ENCODE data around the gene UNC45B. TPM values are rescaled to one million over a fixed set of nuclear protein-coding genes. Genes with fewer than 3 reads are reported as not detected.

Gene UNC45B
- total and polyA plus RNA-seq, 11 donors: 49.1 to 305 (median 204) TPM

GRCh38 chr17:35185849-35186248 lies 38.2 kb downstream of the UNC45B start:
- Histone ChIP-seq H3K27ac (no peak overlapping the region), H3K27me3 (no peaks in the 10 kb centered on the region), H3K4me3 (no peak overlapping the region), H3K9me3 (no peaks in the 10 kb centered on the region), H3K36me3 (peaks cover 0 to 66% (median 14%) of the 10 kb centered on the region in 9 donors), H3K4me1 (peaks cover 0 to 10% (median 0%) of the 10 kb centered on the region in 12 donors)
- WGBS, 4 donors: 43 to 60% (median 56%) methylated on average over 1 of the region's 1 CpG
- no peak for DNase-seq
- intact Hi-C loops (cut with DNase I): no loop called here
- TF ChIP-seq POLR2A (IDR thresholded peaks at IDR 0.05): no peak
- TF ChIP-seq CTCF (IDR thresholded peaks at IDR 0.05): no peak
- no peak for ATAC-seq

GRCh38 chr17:35187481-35187880 lies 39.9 kb downstream of the UNC45B start:
- Histone ChIP-seq H3K4me3 (no peak overlapping the region), H3K4me1 (peaks cover 0 to 10% (median 0%) of the 10 kb centered on the region in 12 donors), H3K9me3 (no peaks in the 10 kb centered on the region), H3K27ac (no peak overlapping the region), H3K27me3 (no peaks in the 10 kb centered on the region), H3K36me3 (peaks cover 0 to 50% (median 10%) of the 10 kb centered on the region in 9 donors)
- DNase-seq (no peak), ATAC-seq (no peak)
- TF ChIP-seq CTCF (IDR thresholded peaks at IDR 0.05): no peak
- no peak for TF ChIP-seq POLR2A (IDR thresholded peaks at IDR 0.05)
- intact Hi-C loops (cut with DNase I): no loop called here
- 83 to 92% (median 88%) methylated on average over 2 of the region's 2 CpGs for WGBS, 4 donors

DNA sequence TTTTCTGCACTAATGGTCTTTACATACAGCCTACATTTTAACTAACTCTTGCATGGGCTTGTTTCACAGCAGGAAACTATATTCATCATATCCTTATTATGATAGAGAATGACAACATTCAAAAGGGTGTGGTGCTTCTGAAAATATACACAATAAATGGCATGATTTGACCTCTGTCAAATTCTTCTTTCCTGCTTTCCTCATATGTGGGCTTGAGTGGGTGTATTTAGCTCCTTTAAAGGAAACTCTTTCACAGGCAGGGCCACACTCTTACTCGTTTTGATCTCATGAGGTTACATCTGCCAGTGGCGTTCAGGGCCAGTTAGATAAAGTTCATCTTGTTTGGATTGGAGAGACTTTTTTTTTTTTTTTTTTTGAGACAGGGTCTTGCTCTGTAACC lies 40.5 kb downstream of the UNC45B start:
- Histone ChIP-seq H3K9me3 (no peaks in the 10 kb centered on the region), H3K27me3 (no peaks in the 10 kb centered on the region), H3K4me3 (no peak overlapping the region), H3K36me3 (peaks cover 0 to 44% (median 10%) of the 10 kb centered on the region in 9 donors), H3K4me1 (peaks cover 0 to 10% (median 0%) of the 10 kb centered on the region in 12 donors), H3K27ac (no peak overlapping the region)
- intact Hi-C loops (cut with DNase I): no loop called here
- no peak for ATAC-seq
- TF ChIP-seq CTCF (IDR thresholded peaks at IDR 0.05) (no peak), POLR2A (IDR thresholded peaks at IDR 0.05) (no peak)
- DNase-seq: no peak
- 25 to 53% (median 44%) methylated on average over 2 of the region's 2 CpGs for WGBS, 4 donors

- TF ChIP-seq CTCF (IDR thresholded peaks at IDR 0.05): no peak
- TF ChIP-seq POLR2A (IDR thresholded peaks at IDR 0.05): no peak
- H3K4me1 ChIP-seq: peaks cover 0 to 10% (median 0%) of the 10 kb centered on the region in 12 donors
- 75 to 80% (median 79%) methylated on average over 3 of the region's 3 CpGs for WGBS, 4 donors
- H3K36me3 ChIP-seq: peaks cover 0 to 32% (median 10%) of the 10 kb centered on the region in 9 donors
- intact Hi-C loops (cut with DNase I): no loop called here
- DNase-seq (no peak), ATAC-seq (no peak)
- H3K27me3 ChIP-seq: no peaks in the 10 kb centered on the region
- H3K4me3 ChIP-seq: no peak overlapping the region
- no peak overlapping the region for H3K27ac ChIP-seq
- H3K9me3 ChIP-seq: no peaks in the 10 kb centered on the region
Measured at GRCh38 chr17:35189291-35189690, 41.7 kb downstream of the UNC45B start.
